Measurements from ENCODE around the gene PCCA.

DNA sequence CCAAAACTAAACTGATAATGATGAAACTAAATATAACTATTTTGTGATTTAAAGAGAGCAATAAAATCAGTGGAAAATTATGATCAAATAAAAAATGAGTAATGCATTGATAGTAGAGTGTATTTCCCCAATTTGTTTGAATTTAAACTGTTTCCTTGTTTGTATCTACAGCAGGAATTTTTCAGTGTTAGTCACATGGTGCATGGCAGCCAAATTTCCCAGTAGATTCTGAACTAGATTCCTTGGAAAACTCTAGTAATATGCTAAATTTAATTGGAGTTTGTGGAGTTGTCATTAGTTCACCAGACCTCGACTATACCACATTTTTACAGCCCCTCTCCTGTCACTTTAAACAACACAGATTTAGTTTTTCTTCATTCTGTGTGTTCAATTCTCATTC, 156.2 kb downstream of the PCCA start:
- TF ChIP-seq, protein P1, sequence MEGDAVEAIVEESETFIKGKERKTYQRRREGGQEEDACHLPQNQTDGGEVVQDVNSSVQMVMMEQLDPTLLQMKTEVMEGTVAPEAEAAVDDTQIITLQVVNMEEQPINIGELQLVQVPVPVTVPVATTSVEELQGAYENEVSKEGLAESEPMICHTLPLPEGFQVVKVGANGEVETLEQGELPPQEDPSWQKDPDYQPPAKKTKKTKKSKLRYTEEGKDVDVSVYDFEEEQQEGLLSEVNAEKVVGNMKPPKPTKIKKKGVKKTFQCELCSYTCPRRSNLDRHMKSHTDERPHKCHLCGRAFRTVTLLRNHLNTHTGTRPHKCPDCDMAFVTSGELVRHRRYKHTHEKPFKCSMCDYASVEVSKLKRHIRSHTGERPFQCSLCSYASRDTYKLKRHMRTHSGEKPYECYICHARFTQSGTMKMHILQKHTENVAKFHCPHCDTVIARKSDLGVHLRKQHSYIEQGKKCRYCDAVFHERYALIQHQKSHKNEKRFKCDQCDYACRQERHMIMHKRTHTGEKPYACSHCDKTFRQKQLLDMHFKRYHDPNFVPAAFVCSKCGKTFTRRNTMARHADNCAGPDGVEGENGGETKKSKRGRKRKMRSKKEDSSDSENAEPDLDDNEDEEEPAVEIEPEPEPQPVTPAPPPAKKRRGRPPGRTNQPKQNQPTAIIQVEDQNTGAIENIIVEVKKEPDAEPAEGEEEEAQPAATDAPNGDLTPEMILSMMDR (conservative IDR thresholded peaks at IDR 0.05) = no peak
- TF ChIP-seq EZH2 (IDR thresholded peaks at IDR 0.05; ENCODE audit: low read depth) = no peak

Measured in PC-9 (cell line).